HepG2 (cell line): ENCODE measurements around the gene TSSK6. TPM values are rescaled to one million over a fixed set of nuclear protein-coding genes. Genes with fewer than 3 reads are reported as not detected.

Experiments used
- AKAP8 ChIP-seq: sonication (generic); formaldehyde crosslinking; IDR thresholded peaks from 2 replicates; pipeline ENCODE4 v1.5.1; 2020; ENCODE audit warnings: mild to moderate bottlenecking, missing genetic modification reagents
- HMG20A ChIP-seq: IDR thresholded peaks from 2 replicates; pipeline ENCODE4 v1.6.1; 2016; ENCODE audit warnings: borderline replicate concordance
- KLF16 ChIP-seq, 2 experiments: sonication (generic) in 1 of 2; formaldehyde crosslinking in 1 of 2; IDR thresholded peaks; 2 replicates each; pipeline versions ENCODE4 v1.6.1 to v1.8.0; 2016 to 2023; ENCODE audit warnings: missing genetic modification reagents in 2 of 2, missing compliant biosample characterization in 1 of 2
- NCOA1 ChIP-seq: sonication (generic); formaldehyde crosslinking; IDR thresholded peaks from 2 replicates; pipeline ENCODE4 v1.9.0; 2021; ENCODE audit warnings: missing genetic modification reagents
- NRL ChIP-seq: sonication (generic); formaldehyde crosslinking; IDR thresholded peaks from 2 replicates; pipeline ENCODE4 v1.5.0; 2020; ENCODE audit warnings: missing genetic modification reagents, mild to moderate bottlenecking, moderate library complexity, borderline replicate concordance
- PHF20 ChIP-seq: sonication (generic); formaldehyde crosslinking; IDR thresholded peaks from 2 replicates; pipeline ENCODE4 v1.5.0; 2020; ENCODE audit warnings: mild to moderate bottlenecking, missing genetic modification reagents
- SALL1 ChIP-seq: sonication (generic); formaldehyde crosslinking; IDR thresholded peaks from 2 replicates; pipeline ENCODE4 v1.8.0; 2022; ENCODE audit warnings: mild to moderate bottlenecking, missing genetic modification reagents
- ZNF552 ChIP-seq: sonication (generic); formaldehyde crosslinking; IDR thresholded peaks from 2 replicates; pipeline ENCODE4 v1.9.0; 2022; ENCODE audit warnings: missing genetic modification reagents, mild to moderate bottlenecking, borderline replicate concordance
- ZNF737 ChIP-seq: sonication (generic); formaldehyde crosslinking; IDR thresholded peaks from 2 replicates; pipeline ENCODE4 v1.5.0; 2020; ENCODE audit warnings: missing genetic modification reagents, mild to moderate bottlenecking, borderline replicate concordance
- ZNF746 ChIP-seq: sonication (generic); formaldehyde crosslinking; IDR thresholded peaks from 2 replicates; pipeline ENCODE4 v1.8.0; 2022; ENCODE audit warnings: mild to moderate bottlenecking, missing genetic modification reagents
- polyA plus RNA-seq, 8 experiments: library from polyadenylated mRNA; depleted of rRNA in 3 of 8; stranded (reverse) in 7 of 8; unstranded in 1 of 8; fragments of >200 nt; fragmentation: Illumina TruSeq in 4 of 8; extraction: Trizol in 4 of 8; gene quantifications; 2 replicates each; pipeline versions ENCODE4 v1.2.1 to v1.2.3, GENCODE V29; 2011 to 2016; ENCODE audit warnings: low read depth in 4 of 8, missing spikeins in 1 of 8, mixed read lengths in 1 of 8; ENCODE audit not compliant: insufficient read depth in 1 of 8
- total RNA-seq, 5 experiments: library from RNA; depleted of rRNA; stranded (reverse); fragments of >200 nt; fragmentation: Illumina TruSeq; extraction: Trizol; gene quantifications; 2 replicates each; pipeline ENCODE4 v1.2.3, GENCODE V29; 2016; ENCODE audit warnings: low read depth in 1 of 5
- TF ChIP-seq, protein P1 (sequence below): sonication (generic); formaldehyde crosslinking; IDR thresholded peaks from 2 replicates; pipeline ENCODE4 v1.4.0; 2020; ENCODE audit warnings: mild to moderate bottlenecking, missing genetic modification reagents
- TF ChIP-seq, protein P2 (sequence below): IDR thresholded peaks from 2 replicates; pipeline ENCODE4 v1.6.1; 2016; ENCODE audit warnings: low read depth
- TF ChIP-seq, protein P3 (sequence below), 2 experiments: sonication (generic) in 1 of 2; formaldehyde crosslinking in 1 of 2; IDR thresholded peaks; 2 replicates each; pipeline versions ENCODE4 v1.4.0 to v1.6.1; 2016 to 2020; ENCODE audit warnings: borderline replicate concordance in 1 of 2, low read depth in 1 of 2, mild to moderate bottlenecking in 1 of 2, missing genetic modification reagents in 1 of 2
- TF ChIP-seq, protein P4 (sequence below): sonication (generic); formaldehyde crosslinking; IDR thresholded peaks from 2 replicates; pipeline ENCODE4 v1.4.0; 2020; ENCODE audit warnings: mild to moderate bottlenecking, missing genetic modification reagents
- TF ChIP-seq, protein P5 (sequence below): sonication (generic); formaldehyde crosslinking; IDR thresholded peaks from 2 replicates; pipeline ENCODE4 v1.5.0; 2020; ENCODE audit warnings: missing genetic modification reagents
- TF ChIP-seq, protein P6 (sequence below): sonication (generic); formaldehyde crosslinking; IDR thresholded peaks from 2 replicates; pipeline ENCODE4 v1.5.1; 2020; ENCODE audit warnings: mild to moderate bottlenecking, missing genetic modification reagents

The TSSK6 gene
- total and polyA plus RNA-seq, 2 of the 13 experiments (the other 11 are each of a cell fraction or from before 2014, with no cell fraction given), result 0.71 to 1.2 TPM

DNA sequence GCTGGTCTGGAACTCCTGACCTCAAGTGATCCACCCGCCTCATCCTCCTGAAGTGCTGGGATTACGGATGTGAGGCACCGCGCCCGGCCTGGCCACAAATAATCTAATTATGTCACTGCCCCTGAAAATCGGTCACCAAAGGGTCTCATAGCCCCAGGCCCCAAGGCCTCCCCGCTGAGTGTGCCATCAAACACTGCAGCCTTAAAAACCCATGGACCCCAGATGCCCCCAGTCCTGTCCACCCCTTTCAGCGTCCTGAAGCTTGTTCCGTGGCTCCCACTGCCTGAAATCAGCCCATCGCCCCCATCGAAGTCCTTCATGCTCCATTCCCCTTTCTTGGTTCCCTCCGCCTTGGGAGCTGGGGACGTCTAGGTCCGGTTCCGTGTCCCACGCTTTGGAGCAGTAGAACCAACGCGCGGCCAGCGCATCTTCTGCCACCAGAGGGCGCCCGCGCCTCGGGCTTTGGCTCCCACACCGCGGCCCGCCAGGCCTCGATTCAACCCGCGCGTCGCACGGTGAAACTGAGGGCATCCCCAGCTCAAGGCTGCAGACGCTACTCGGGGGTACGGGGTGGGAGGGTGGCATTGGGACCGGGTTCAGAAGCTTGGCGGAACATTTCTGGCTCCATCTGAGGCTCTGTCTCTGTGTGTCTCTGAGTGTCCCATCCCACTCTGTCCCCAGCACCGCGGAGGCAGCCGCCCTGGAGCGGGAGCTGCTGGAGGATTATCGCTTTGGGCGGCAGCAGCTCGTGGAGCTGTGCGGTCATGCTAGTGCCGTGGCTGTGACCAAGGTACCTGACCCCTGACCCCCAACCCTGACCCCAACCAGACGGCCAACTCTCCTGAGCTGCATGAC lies 16.8 kb upstream of the TSSK6 start (continued):
- TF ChIP-seq, protein P1, sequence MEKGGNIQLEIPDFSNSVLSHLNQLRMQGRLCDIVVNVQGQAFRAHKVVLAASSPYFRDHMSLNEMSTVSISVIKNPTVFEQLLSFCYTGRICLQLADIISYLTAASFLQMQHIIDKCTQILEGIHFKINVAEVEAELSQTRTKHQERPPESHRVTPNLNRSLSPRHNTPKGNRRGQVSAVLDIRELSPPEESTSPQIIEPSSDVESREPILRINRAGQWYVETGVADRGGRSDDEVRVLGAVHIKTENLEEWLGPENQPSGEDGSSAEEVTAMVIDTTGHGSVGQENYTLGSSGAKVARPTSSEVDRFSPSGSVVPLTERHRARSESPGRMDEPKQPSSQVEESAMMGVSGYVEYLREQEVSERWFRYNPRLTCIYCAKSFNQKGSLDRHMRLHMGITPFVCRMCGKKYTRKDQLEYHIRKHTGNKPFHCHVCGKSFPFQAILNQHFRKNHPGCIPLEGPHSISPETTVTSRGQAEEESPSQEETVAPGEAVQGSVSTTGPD (CRISPR knock-in tag), result no peak
- TF ChIP-seq NCOA1 (CRISPR knock-in tag), result no peak
- TF ChIP-seq SALL1 (CRISPR knock-in tag), result peak; percentile 17; the same call in 1 of the 2 replicates
- TF ChIP-seq, protein P2, sequence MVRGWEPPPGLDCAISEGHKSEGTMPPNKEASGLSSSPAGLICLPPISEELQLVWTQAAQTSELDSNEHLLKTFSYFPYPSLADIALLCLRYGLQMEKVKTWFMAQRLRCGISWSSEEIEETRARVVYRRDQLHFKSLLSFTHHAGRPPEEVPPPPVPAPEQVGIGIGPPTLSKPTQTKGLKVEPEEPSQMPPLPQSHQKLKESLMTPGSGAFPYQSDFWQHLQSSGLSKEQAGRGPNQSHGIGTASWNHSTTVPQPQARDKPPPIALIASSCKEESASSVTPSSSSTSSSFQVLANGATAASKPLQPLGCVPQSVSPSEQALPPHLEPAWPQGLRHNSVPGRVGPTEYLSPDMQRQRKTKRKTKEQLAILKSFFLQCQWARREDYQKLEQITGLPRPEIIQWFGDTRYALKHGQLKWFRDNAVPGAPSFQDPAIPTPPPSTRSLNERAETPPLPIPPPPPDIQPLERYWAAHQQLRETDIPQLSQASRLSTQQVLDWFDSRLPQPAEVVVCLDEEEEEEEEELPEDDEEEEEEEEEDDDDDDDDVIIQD (CRISPR knock-in tag), result no peak
- TF ChIP-seq, protein P3, sequence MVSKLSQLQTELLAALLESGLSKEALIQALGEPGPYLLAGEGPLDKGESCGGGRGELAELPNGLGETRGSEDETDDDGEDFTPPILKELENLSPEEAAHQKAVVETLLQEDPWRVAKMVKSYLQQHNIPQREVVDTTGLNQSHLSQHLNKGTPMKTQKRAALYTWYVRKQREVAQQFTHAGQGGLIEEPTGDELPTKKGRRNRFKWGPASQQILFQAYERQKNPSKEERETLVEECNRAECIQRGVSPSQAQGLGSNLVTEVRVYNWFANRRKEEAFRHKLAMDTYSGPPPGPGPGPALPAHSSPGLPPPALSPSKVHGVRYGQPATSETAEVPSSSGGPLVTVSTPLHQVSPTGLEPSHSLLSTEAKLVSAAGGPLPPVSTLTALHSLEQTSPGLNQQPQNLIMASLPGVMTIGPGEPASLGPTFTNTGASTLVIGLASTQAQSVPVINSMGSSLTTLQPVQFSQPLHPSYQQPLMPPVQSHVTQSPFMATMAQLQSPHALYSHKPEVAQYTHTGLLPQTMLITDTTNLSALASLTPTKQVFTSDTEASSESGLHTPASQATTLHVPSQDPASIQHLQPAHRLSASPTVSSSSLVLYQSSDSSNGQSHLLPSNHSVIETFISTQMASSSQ (IDR thresholded peaks at IDR 0.05; ENCODE audit: low read depth), result no peak
- TF ChIP-seq, protein P3 (CRISPR knock-in tag; IDR thresholded peaks at IDR 0.05; ENCODE audit: borderline replicate concordance), result no peak
- peak; percentile 65; the same call in 1 of the 2 replicates for TF ChIP-seq AKAP8 (CRISPR knock-in tag)
- TF ChIP-seq, protein P4, sequence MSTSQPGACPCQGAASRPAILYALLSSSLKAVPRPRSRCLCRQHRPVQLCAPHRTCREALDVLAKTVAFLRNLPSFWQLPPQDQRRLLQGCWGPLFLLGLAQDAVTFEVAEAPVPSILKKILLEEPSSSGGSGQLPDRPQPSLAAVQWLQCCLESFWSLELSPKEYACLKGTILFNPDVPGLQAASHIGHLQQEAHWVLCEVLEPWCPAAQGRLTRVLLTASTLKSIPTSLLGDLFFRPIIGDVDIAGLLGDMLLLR, result no peak
- TF ChIP-seq, protein P5, sequence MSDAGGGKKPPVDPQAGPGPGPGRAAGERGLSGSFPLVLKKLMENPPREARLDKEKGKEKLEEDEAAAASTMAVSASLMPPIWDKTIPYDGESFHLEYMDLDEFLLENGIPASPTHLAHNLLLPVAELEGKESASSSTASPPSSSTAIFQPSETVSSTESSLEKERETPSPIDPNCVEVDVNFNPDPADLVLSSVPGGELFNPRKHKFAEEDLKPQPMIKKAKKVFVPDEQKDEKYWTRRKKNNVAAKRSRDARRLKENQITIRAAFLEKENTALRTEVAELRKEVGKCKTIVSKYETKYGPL (CRISPR knock-in tag), result no peak
- TF ChIP-seq, protein P6, sequence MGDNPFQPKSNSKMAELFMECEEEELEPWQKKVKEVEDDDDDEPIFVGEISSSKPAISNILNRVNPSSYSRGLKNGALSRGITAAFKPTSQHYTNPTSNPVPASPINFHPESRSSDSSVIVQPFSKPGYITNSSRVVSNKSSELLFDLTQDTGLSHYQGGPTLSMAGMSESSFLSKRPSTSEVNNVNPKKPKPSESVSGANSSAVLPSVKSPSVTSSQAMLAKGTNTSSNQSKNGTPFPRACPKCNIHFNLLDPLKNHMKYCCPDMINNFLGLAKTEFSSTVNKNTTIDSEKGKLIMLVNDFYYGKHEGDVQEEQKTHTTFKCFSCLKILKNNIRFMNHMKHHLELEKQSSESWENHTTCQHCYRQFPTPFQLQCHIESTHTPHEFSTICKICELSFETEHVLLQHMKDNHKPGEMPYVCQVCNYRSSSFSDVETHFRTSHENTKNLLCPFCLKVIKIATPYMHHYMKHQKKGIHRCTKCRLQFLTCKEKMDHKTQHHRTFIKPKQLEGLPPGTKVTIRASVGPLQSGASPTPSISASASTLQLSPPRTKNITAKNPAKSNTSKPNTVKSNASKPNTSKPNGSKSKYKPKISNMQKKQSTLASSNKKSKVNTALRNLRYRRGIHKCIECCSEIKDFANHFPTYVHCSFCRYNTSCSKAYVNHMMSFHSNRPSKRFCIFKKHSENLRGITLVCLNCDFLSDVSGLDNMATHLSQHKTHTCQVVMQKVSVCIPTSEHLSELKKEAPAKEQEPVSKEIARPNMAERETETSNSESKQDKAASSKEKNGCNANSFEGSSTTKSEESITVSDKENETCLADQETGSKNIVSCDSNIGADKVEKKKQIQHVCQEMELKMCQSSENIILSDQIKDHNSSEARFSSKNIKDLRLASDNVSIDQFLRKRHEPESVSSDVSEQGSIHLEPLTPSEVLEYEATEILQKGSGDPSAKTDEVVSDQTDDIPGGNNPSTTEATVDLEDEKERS (CRISPR knock-in tag), result no peak
- TF ChIP-seq NRL (CRISPR knock-in tag), result peak; percentile 16; the same call in 1 of the 2 replicates
- no peak for TF ChIP-seq KLF16 (CRISPR knock-in tag; IDR thresholded peaks at IDR 0.05)
- no peak for TF ChIP-seq PHF20 (CRISPR knock-in tag)
- no peak for TF ChIP-seq ZNF552 (CRISPR knock-in tag)
- TF ChIP-seq ZNF737 (CRISPR knock-in tag), result no peak
- TF ChIP-seq ZNF746 (CRISPR knock-in tag), result no peak
- TF ChIP-seq HMG20A (CRISPR knock-in tag), result no peak
